Mammary epithelial cell (primary cell): ENCODE results near the gene DYNLT3.

Experiments used
- EZH2 ChIP-seq: IDR thresholded peaks from 2 replicates; pipeline ENCODE4 v1.6.1; 2012; ENCODE audit warnings: low read length, inconsistent platforms, borderline replicate concordance
- TF ChIP-seq, protein P1 (sequence below), 2 donors: IDR thresholded peaks in 1 of 2; conservative IDR thresholded peaks in 1 of 2; 2 replicates each; pipeline ENCODE4 v1.5.1; 2011 to 2012; ENCODE audit warnings: inconsistent platforms in 2 of 2, low read length in 2 of 2, mild to moderate bottlenecking in 2 of 2, control low read depth in 1 of 2, low read depth in 1 of 2; ENCODE audit not compliant: insufficient read depth in 1 of 2; ENCODE audit errors: extremely low read depth in 1 of 2

- TF ChIP-seq, protein P1, sequence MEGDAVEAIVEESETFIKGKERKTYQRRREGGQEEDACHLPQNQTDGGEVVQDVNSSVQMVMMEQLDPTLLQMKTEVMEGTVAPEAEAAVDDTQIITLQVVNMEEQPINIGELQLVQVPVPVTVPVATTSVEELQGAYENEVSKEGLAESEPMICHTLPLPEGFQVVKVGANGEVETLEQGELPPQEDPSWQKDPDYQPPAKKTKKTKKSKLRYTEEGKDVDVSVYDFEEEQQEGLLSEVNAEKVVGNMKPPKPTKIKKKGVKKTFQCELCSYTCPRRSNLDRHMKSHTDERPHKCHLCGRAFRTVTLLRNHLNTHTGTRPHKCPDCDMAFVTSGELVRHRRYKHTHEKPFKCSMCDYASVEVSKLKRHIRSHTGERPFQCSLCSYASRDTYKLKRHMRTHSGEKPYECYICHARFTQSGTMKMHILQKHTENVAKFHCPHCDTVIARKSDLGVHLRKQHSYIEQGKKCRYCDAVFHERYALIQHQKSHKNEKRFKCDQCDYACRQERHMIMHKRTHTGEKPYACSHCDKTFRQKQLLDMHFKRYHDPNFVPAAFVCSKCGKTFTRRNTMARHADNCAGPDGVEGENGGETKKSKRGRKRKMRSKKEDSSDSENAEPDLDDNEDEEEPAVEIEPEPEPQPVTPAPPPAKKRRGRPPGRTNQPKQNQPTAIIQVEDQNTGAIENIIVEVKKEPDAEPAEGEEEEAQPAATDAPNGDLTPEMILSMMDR (conservative IDR thresholded peaks at IDR 0.05 in 1 of 2, IDR thresholded peaks at IDR 0.05 in 1 of 2; ENCODE audit: extremely low read depth in 1 of 2, insufficient read depth in 1 of 2, low read depth in 1 of 2, low read length in 2 of 2): no peak
- no peak for TF ChIP-seq EZH2
Observed at GRCh38 chrX:37802028-37802427, 45.3 kb downstream of the DYNLT3 start.
